ENCODE measurements around the gene THEMIS. TPM values are rescaled to one million over a fixed set of nuclear protein-coding genes. Genes with fewer than 3 reads are reported as not detected.

THEMIS gene
- total RNA-seq, 6 experiments from 2014 or later, result 0.12 to 0.28 (median 0.25) TPM

- H3K9me3 Mint-ChIP-seq, result no peaks in the 10 kb centered on the region
- H3K27me3 Mint-ChIP-seq (ENCODE audit: insufficient read depth), result no peaks in the 10 kb centered on the region; the same call in 1 of the 2 replicates
- peaks cover 16% of the 10 kb centered on the region; the same call in 1 of the 2 replicates for H3K4me1 Mint-ChIP-seq (ENCODE audit: low read depth)
- H3K4me3 Mint-ChIP-seq, result no peak overlapping the region
- no peak for DNase-seq
- H3K36me3 Mint-ChIP-seq (ENCODE audit: low read depth), result no peaks in the 10 kb centered on the region
- TF ChIP-seq CTCF (IDR thresholded peaks at IDR 0.05), result no peak
- no peak overlapping the region for H3K27ac Mint-ChIP-seq
Measured at GRCh38 chr6:127749095-127749494, 151.8 kb downstream of the THEMIS start.

GRCh38 chr6:127748290-127748689, 152.6 kb downstream of the THEMIS start:
- Mint-ChIP-seq H3K9me3 (no peaks in the 10 kb centered on the region), H3K27ac (no peak overlapping the region), H3K27me3 (ENCODE audit: insufficient read depth) (no peaks in the 10 kb centered on the region; the same call in 1 of the 2 replicates), H3K4me1 (ENCODE audit: low read depth) (peaks cover 19% of the 10 kb centered on the region; the same call in 1 of the 2 replicates), H3K36me3 (ENCODE audit: low read depth) (no peaks in the 10 kb centered on the region), H3K4me3 (no peak overlapping the region)
- no peak for TF ChIP-seq CTCF (IDR thresholded peaks at IDR 0.05)
- no peak for DNase-seq

GRCh38 chr6:127738423-127738822, 162.4 kb downstream of the THEMIS start:
- Mint-ChIP-seq H3K36me3 (ENCODE audit: low read depth) (no peaks in the 10 kb centered on the region), H3K27me3 (ENCODE audit: insufficient read depth) (no peaks in the 10 kb centered on the region; the same call in 1 of the 2 replicates), H3K4me1 (ENCODE audit: low read depth) (peaks cover 16% of the 10 kb centered on the region), H3K9me3 (no peaks in the 10 kb centered on the region), H3K4me3 (no peak overlapping the region), H3K27ac (no peak overlapping the region)
- TF ChIP-seq CTCF (IDR thresholded peaks at IDR 0.05), result no peak
- no peak for DNase-seq

- DNase-seq, result no peak
- Mint-ChIP-seq H3K36me3 (ENCODE audit: low read depth) (no peaks in the 10 kb centered on the region), H3K4me3 (no peak overlapping the region), H3K9me3 (no peaks in the 10 kb centered on the region), H3K4me1 (ENCODE audit: low read depth) (peaks cover 12% of the 10 kb centered on the region), H3K27ac (no peak overlapping the region), H3K27me3 (ENCODE audit: insufficient read depth) (no peaks in the 10 kb centered on the region; the same call in 1 of the 2 replicates)
- no peak for TF ChIP-seq CTCF (IDR thresholded peaks at IDR 0.05)
Measured at GRCh38 chr6:127737768-127738167, 163.1 kb downstream of the THEMIS start.

- H3K4me1 Mint-ChIP-seq (ENCODE audit: low read depth), result peaks cover 12% of the 10 kb centered on the region
- peak; percentile 79 for DNase-seq
- no peak overlapping the region for H3K27ac Mint-ChIP-seq
- no peaks in the 10 kb centered on the region for H3K27me3 Mint-ChIP-seq (ENCODE audit: insufficient read depth)
- no peaks in the 10 kb centered on the region for H3K36me3 Mint-ChIP-seq (ENCODE audit: low read depth)
- H3K9me3 Mint-ChIP-seq, result no peaks in the 10 kb centered on the region
- TF ChIP-seq CTCF (IDR thresholded peaks at IDR 0.05), result peak; percentile 90
- no peak overlapping the region for H3K4me3 Mint-ChIP-seq
Measured at GRCh38 chr6:127737009-127737486, 163.8 kb downstream of the THEMIS start.
